ENCODE results near the gene MCM6. TPM values are rescaled to one million over a fixed set of nuclear protein-coding genes. Genes with fewer than 3 reads are reported as not detected.

Gene MCM6
- total RNA-seq, 1 experiment from 2014 or later = 96.0 TPM

GRCh38 chr2:135845997-135846396 is 30.2 kb downstream of the MCM6 start:
- POLR2A ChIA-PET = no interaction called here
- H3K36me3 ChIP-seq (ENCODE audit: control insufficient read depth, insufficient read depth, low read length) = peaks cover 5% of the 10 kb centered on the region

GRCh38 chr2:135845257-135845656 is 31.0 kb downstream of the MCM6 start:
- TF ChIP-seq, protein P1, sequence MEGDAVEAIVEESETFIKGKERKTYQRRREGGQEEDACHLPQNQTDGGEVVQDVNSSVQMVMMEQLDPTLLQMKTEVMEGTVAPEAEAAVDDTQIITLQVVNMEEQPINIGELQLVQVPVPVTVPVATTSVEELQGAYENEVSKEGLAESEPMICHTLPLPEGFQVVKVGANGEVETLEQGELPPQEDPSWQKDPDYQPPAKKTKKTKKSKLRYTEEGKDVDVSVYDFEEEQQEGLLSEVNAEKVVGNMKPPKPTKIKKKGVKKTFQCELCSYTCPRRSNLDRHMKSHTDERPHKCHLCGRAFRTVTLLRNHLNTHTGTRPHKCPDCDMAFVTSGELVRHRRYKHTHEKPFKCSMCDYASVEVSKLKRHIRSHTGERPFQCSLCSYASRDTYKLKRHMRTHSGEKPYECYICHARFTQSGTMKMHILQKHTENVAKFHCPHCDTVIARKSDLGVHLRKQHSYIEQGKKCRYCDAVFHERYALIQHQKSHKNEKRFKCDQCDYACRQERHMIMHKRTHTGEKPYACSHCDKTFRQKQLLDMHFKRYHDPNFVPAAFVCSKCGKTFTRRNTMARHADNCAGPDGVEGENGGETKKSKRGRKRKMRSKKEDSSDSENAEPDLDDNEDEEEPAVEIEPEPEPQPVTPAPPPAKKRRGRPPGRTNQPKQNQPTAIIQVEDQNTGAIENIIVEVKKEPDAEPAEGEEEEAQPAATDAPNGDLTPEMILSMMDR (IDR thresholded peaks at IDR 0.05; ENCODE audit: insufficient read depth in 1 of 2, low read depth in 1 of 2, low read length in 1 of 2, severe bottlenecking in 1 of 2, unreplicated experiment in 1 of 2) = no peak
- no peak for DNase-seq
- no peaks in the 10 kb centered on the region for H3K9me3 ChIP-seq
- peaks cover 5% of the 10 kb centered on the region for H3K36me3 ChIP-seq (ENCODE audit: control insufficient read depth, insufficient read depth, low read length)
- POLR2A ChIA-PET = no interaction called here
- H3K27me3 ChIP-seq (replicated peaks; ENCODE audit: control insufficient read depth, insufficient read depth, low read length) = no peaks in the 10 kb centered on the region
- intact Hi-C loops (cut with micrococcal nuclease; ENCODE audit: unreplicated experiment) = no loop called here
- H3K27ac Mint-ChIP-seq (ENCODE audit: unreplicated experiment) = no peak overlapping the region
- peaks cover 94% of the 10 kb centered on the region for H3K36me3 Mint-ChIP-seq (ENCODE audit: insufficient read depth, unreplicated experiment)
- H3K4me1 ChIP-seq = peaks cover 31% of the 10 kb centered on the region
- no peaks in the 10 kb centered on the region for H3K9me3 Mint-ChIP-seq (ENCODE audit: unreplicated experiment)
- H3K4me1 Mint-ChIP-seq (ENCODE audit: low read depth, unreplicated experiment) = peaks cover 23% of the 10 kb centered on the region
- no peaks in the 10 kb centered on the region for H3K27me3 Mint-ChIP-seq (ENCODE audit: insufficient read depth, unreplicated experiment)
- H3K4me3 ChIP-seq (ENCODE audit: low read depth, low read length) = no peak overlapping the region
- no peak overlapping the region for H3K4me3 Mint-ChIP-seq (ENCODE audit: unreplicated experiment)
- CTCF ChIA-PET = no interaction called here
- no TSS peak for BruUV-seq (replicated peaks)

More at GRCh38 chr2:135845997-135846396, 30.2 kb downstream of the MCM6 start:
- Mint-ChIP-seq H3K4me1 (ENCODE audit: low read depth, unreplicated experiment) (peaks cover 30% of the 10 kb centered on the region), H3K27me3 (ENCODE audit: insufficient read depth, unreplicated experiment) (no peaks in the 10 kb centered on the region), H3K36me3 (ENCODE audit: insufficient read depth, unreplicated experiment) (peaks cover 94% of the 10 kb centered on the region), H3K4me3 (ENCODE audit: unreplicated experiment) (no peak overlapping the region), H3K9me3 (ENCODE audit: unreplicated experiment) (no peaks in the 10 kb centered on the region), H3K27ac (ENCODE audit: unreplicated experiment) (no peak overlapping the region)
- no peak for DNase-seq
- intact Hi-C loops (cut with micrococcal nuclease; ENCODE audit: unreplicated experiment) = no loop called here
- CTCF ChIA-PET = no interaction called here
- peaks cover 37% of the 10 kb centered on the region for H3K4me1 ChIP-seq
- no TSS peak for BruUV-seq (replicated peaks)
- TF ChIP-seq, protein P1 (IDR thresholded peaks at IDR 0.05; ENCODE audit: insufficient read depth in 1 of 2, low read depth in 1 of 2, low read length in 1 of 2, severe bottlenecking in 1 of 2, unreplicated experiment in 1 of 2) = no peak
- no peak overlapping the region for H3K4me3 ChIP-seq (ENCODE audit: low read depth, low read length)
- H3K27me3 ChIP-seq (replicated peaks; ENCODE audit: control insufficient read depth, insufficient read depth, low read length) = no peaks in the 10 kb centered on the region
- no peaks in the 10 kb centered on the region for H3K9me3 ChIP-seq

- peaks cover 5% of the 10 kb centered on the region for H3K36me3 ChIP-seq (ENCODE audit: control insufficient read depth, insufficient read depth, low read length)
- H3K27ac Mint-ChIP-seq (ENCODE audit: unreplicated experiment) = peak overlapping the region; percentile 27
Measured at GRCh38 chr2:135844301-135844895, 31.8 kb downstream of the MCM6 start.

More at GRCh38 chr2:135844301-135844895, 31.8 kb downstream of the MCM6 start:
- no peaks in the 10 kb centered on the region for H3K27me3 ChIP-seq (replicated peaks; ENCODE audit: control insufficient read depth, insufficient read depth, low read length)
- Mint-ChIP-seq H3K4me1 (ENCODE audit: low read depth, unreplicated experiment) (peaks cover 15% of the 10 kb centered on the region), H3K27me3 (ENCODE audit: insufficient read depth, unreplicated experiment) (no peaks in the 10 kb centered on the region), H3K4me3 (ENCODE audit: unreplicated experiment) (no peak overlapping the region), H3K9me3 (ENCODE audit: unreplicated experiment) (no peaks in the 10 kb centered on the region), H3K36me3 (ENCODE audit: insufficient read depth, unreplicated experiment) (peaks cover 97% of the 10 kb centered on the region)
- no peaks in the 10 kb centered on the region for H3K9me3 ChIP-seq
- no peak overlapping the region for H3K4me3 ChIP-seq (ENCODE audit: low read depth, low read length)
- BruUV-seq (replicated peaks) = no TSS peak
- H3K4me1 ChIP-seq = peaks cover 23% of the 10 kb centered on the region
- intact Hi-C loops (cut with micrococcal nuclease; ENCODE audit: unreplicated experiment) = no loop called here
- POLR2A ChIA-PET = no interaction called here
- CTCF ChIA-PET = no interaction called here
- TF ChIP-seq, protein P1 (IDR thresholded peaks at IDR 0.05; ENCODE audit: insufficient read depth in 1 of 2, low read depth in 1 of 2, low read length in 1 of 2, severe bottlenecking in 1 of 2, unreplicated experiment in 1 of 2) = no peak
- DNase-seq = no peak
